Right atrium auricular region (tissue), 2 donors: ENCODE results near the gene PNPLA1. TPM values are rescaled to one million over a fixed set of nuclear protein-coding genes. Genes with fewer than 3 reads are reported as not detected.

Experiments
- DNase-seq: peaks from one replicate; pipeline ENCODE4 v3.0.0-alpha.2; 2019; ENCODE audit warnings: low spot score
- H3K27ac ChIP-seq, 2 donors: fragments of 200-600 bp; sonication (generic); 1 replicate in 1 of 2; 2 replicates in 1 of 2; pipeline ENCODE4 v1.5.1; 2016 to 2019
- H3K27me3 ChIP-seq, 2 donors: fragments of 200-600 bp; sonication (generic); one replicate each; pipeline versions ENCODE4 v1.5.1 to v1.6.0; 2017 to 2019
- H3K36me3 ChIP-seq: fragments of 200-600 bp; sonication (generic); one replicate; pipeline ENCODE4 v1.5.1; 2016
- H3K4me1 ChIP-seq, 2 donors: fragments of 200-600 bp; sonication (generic); one replicate each; pipeline versions ENCODE4 v1.5.1 to v1.6.0; 2017 to 2019
- H3K4me3 ChIP-seq, 2 donors: fragments of 200-600 bp; sonication (generic); 1 replicate in 1 of 2; 2 replicates in 1 of 2; pipeline ENCODE4 v1.5.1; 2017 to 2019; ENCODE audit warnings: mild to moderate bottlenecking in 1 of 2, moderate library complexity in 1 of 2
- H3K9me3 ChIP-seq, 2 donors: fragments of 200-600 bp; sonication (generic); one replicate each; pipeline ENCODE4 v1.5.1; 2019
- CTCF ChIP-seq, 2 donors: fragments of 200-600 bp; sonication (generic); IDR thresholded peaks; one replicate each; pipeline ENCODE4 v1.5.1; 2019; ENCODE audit warnings: antibody characterized with exemption in 2 of 2
- total RNA-seq, 2 donors: library from RNA; depleted of rRNA; stranded (reverse); fragments of >200 nt; gene quantifications; one replicate each; pipeline ENCODE4 v1.1.0, GENCODE V29; 2016

PNPLA1 gene
- total RNA-seq, 2 donors from 2014 or later: 0.20 TPM; not detected in 1

GRCh38 chr6:36247693-36248092 is 22.2 kb upstream of the PNPLA1 start:
- Histone ChIP-seq H3K27ac (no peak overlapping the region), H3K27me3 (no peaks in the 10 kb centered on the region), H3K4me1 (no peaks in the 10 kb centered on the region), H3K4me3 (no peak overlapping the region), H3K36me3 (no peaks in the 10 kb centered on the region), H3K9me3 (no peaks in the 10 kb centered on the region)
- DNase-seq: no peak
- no peak for TF ChIP-seq CTCF (IDR thresholded peaks at IDR 0.05)

GRCh38 chr6:36248980-36249379 is 20.9 kb upstream of the PNPLA1 start:
- no peak for DNase-seq
- Histone ChIP-seq H3K27ac (no peak overlapping the region), H3K4me3 (no peak overlapping the region), H3K9me3 (no peaks in the 10 kb centered on the region), H3K4me1 (no peaks in the 10 kb centered on the region), H3K36me3 (no peaks in the 10 kb centered on the region), H3K27me3 (no peaks in the 10 kb centered on the region)
- no peak for TF ChIP-seq CTCF (IDR thresholded peaks at IDR 0.05)

GRCh38 chr6:36249536-36249935 is 20.3 kb upstream of the PNPLA1 start:
- DNase-seq: no peak
- Histone ChIP-seq H3K36me3 (no peaks in the 10 kb centered on the region), H3K9me3 (no peaks in the 10 kb centered on the region), H3K27me3 (no peaks in the 10 kb centered on the region), H3K4me1 (no peaks in the 10 kb centered on the region), H3K27ac (no peak overlapping the region), H3K4me3 (no peak overlapping the region)
- no peak for TF ChIP-seq CTCF (IDR thresholded peaks at IDR 0.05)

- no peak for DNase-seq
- Histone ChIP-seq H3K27me3 (no peaks in the 10 kb centered on the region), H3K9me3 (no peaks in the 10 kb centered on the region), H3K4me1 (no peaks in the 10 kb centered on the region), H3K36me3 (no peaks in the 10 kb centered on the region), H3K4me3 (no peak overlapping the region), H3K27ac (no peak overlapping the region)
- TF ChIP-seq CTCF (IDR thresholded peaks at IDR 0.05): no peak
Measured at GRCh38 chr6:36252005-36252404, 17.9 kb upstream of the PNPLA1 start.

GRCh38 chr6:36263390-36264000 is 6.4 kb upstream of the PNPLA1 start:
- Histone ChIP-seq H3K9me3 (peaks cover 0 to 10% of the 10 kb centered on the region in 2 donors), H3K4me3 (no peak overlapping the region), H3K36me3 (no peaks in the 10 kb centered on the region), H3K27me3 (no peaks in the 10 kb centered on the region), H3K27ac (no peak overlapping the region), H3K4me1 (no peaks in the 10 kb centered on the region)
- no peak for DNase-seq
- no peak for TF ChIP-seq CTCF (IDR thresholded peaks at IDR 0.05)

GRCh38 chr6:36265744-36266143 is 4.1 kb upstream of the PNPLA1 start:
- no peak for TF ChIP-seq CTCF (IDR thresholded peaks at IDR 0.05)
- Histone ChIP-seq H3K27ac (no peak overlapping the region), H3K9me3 (peaks cover 0 to 10% of the 10 kb centered on the region in 2 donors), H3K4me3 (no peak overlapping the region), H3K27me3 (no peaks in the 10 kb centered on the region), H3K36me3 (no peaks in the 10 kb centered on the region), H3K4me1 (no peaks in the 10 kb centered on the region)
- no peak for DNase-seq
